ENCODE results near the gene SMDT1.

- TF ChIP-seq POLR2AphosphoS5 (IDR thresholded peaks at IDR 0.05; ENCODE audit: low read depth) (no peak), CTCF (conservative IDR thresholded peaks at IDR 0.05; ENCODE audit: low read depth in 2 of 2) (no peak), REST (IDR thresholded peaks at IDR 0.05; ENCODE audit: unreplicated experiment) (no peak), EZH2phosphoT487 (IDR thresholded peaks at IDR 0.05; ENCODE audit: unreplicated experiment) (no peak), EZH2 (IDR thresholded peaks at IDR 0.05; ENCODE audit: low read depth, unreplicated experiment) (no peak), CREB1 (CRISPR knock-in tag; IDR thresholded peaks at IDR 0.05; ENCODE audit: low read depth) (no peak), STAT1 (IDR thresholded peaks at IDR 0.05; ENCODE audit: unreplicated experiment) (no peak), ZNF331 (CRISPR knock-in tag; IDR thresholded peaks at IDR 0.05; ENCODE audit: low read depth) (no peak), ZNF114 (CRISPR knock-in tag; IDR thresholded peaks at IDR 0.05) (no peak), JUNB (IDR thresholded peaks at IDR 0.05; ENCODE audit: unreplicated experiment) (no peak)
These were observed 40.2 kb upstream of the SMDT1 start for GRCh38 chr22:42039271-42039670.

Measured in GM23338 (cell line).